CD4-positive, alpha-beta T cell (primary cell): ENCODE results near the gene RIOK1. TPM values are rescaled to one million over a fixed set of nuclear protein-coding genes. Genes with fewer than 3 reads are reported as not detected.

Experiments used
- ATAC-seq: fragments of 200-7000 bp; cut with Tn5 transposase; one replicate; pipeline ENCODE4 v1.10.0; 2022; ENCODE audit warnings: mild to moderate bottlenecking; ENCODE audit not compliant: poor library complexity
- CTCF ChIA-PET: fragments of 350-600 bp; sonication (Branson Sonifier 250); formaldehyde crosslinking; loops from one replicate; lab custom pipeline; 2021; ENCODE audit warnings: antibody characterized with exemption, inconsistent platforms; lab: Charles Lee
- POLR2A ChIA-PET: fragments of 350-600 bp; sonication (Branson Sonifier 250); formaldehyde crosslinking; loops from one replicate; lab custom pipeline; 2021; ENCODE audit warnings: antibody characterized with exemption, inconsistent platforms; lab: Charles Lee
- DNase-seq, 14 experiments: peaks; one replicate each; pipeline ENCODE4 v3.0.0-alpha.2; 2013 to 2020; ENCODE audit warnings: mixed read lengths in 2 of 14
- H3K27ac ChIP-seq, 2 donors: one replicate each; pipeline versions ENCODE4 v1.5.1 to v1.7.0; 2013; ENCODE audit warnings: low read length in 2 of 2, low read depth in 1 of 2, mild to moderate bottlenecking in 1 of 2
- H3K27me3 ChIP-seq, 2 experiments: 1 replicate in 1 of 2; 2 replicates in 1 of 2; pipeline versions ENCODE4 v1.6.1 to v1.7.0; 2013; ENCODE audit warnings: low read length in 2 of 2, control low read depth in 1 of 2, mild to moderate bottlenecking in 1 of 2, moderate library complexity in 1 of 2; ENCODE audit not compliant: insufficient read depth in 2 of 2, control insufficient read depth in 1 of 2
- H3K36me3 ChIP-seq: one replicate; pipeline ENCODE4 v1.6.1; 2013; ENCODE audit warnings: low read length, control low read depth; ENCODE audit not compliant: insufficient read depth
- H3K4me1 ChIP-seq: one replicate; pipeline ENCODE4 v1.6.1; 2013; ENCODE audit warnings: low read length, control low read depth; ENCODE audit not compliant: insufficient read depth
- H3K4me3 ChIP-seq: one replicate; pipeline ENCODE4 v1.5.1; 2013; ENCODE audit warnings: mild to moderate bottlenecking, low read length, moderate library complexity
- H3K9me3 ChIP-seq, 2 experiments: 1 replicate in 1 of 2; 2 replicates in 1 of 2; pipeline versions ENCODE4 v1.6.1 to v1.7.0; 2013; ENCODE audit warnings: low read length in 2 of 2, mild to moderate bottlenecking in 2 of 2, control low read depth in 1 of 2, moderate library complexity in 1 of 2; ENCODE audit not compliant: control insufficient read depth in 1 of 2, insufficient read depth in 1 of 2
- H3K27ac Mint-ChIP-seq: one replicate; pipeline ENCODE4 v1.8.0; 2020; ENCODE audit warnings: mixed read lengths
- H3K27me3 Mint-ChIP-seq: one replicate; pipeline ENCODE4 v1.8.0; 2021; ENCODE audit warnings: mixed read lengths
- H3K36me3 Mint-ChIP-seq: one replicate; pipeline ENCODE4 v1.8.0; 2021; ENCODE audit warnings: low read depth, mixed read lengths
- H3K4me1 Mint-ChIP-seq: one replicate; pipeline ENCODE4 v1.8.0; 2021; ENCODE audit warnings: low read depth, mixed read lengths
- H3K4me3 Mint-ChIP-seq: one replicate; pipeline ENCODE4 v1.8.0; 2020; ENCODE audit warnings: mild to moderate bottlenecking, mixed read lengths
- H3K9me3 Mint-ChIP-seq: one replicate; pipeline ENCODE4 v1.8.0; 2020; ENCODE audit warnings: mixed read lengths
- CTCF ChIP-seq: fragments of 200-600 bp; IDR thresholded peaks from one replicate; pipeline ENCODE4 v1.8.0; 2022; ENCODE audit warnings: antibody characterized with exemption, mild to moderate bottlenecking
- intact Hi-C, 2 experiments: fragments of 100-400 bp; cut with DNase I in 1 of 2; cut with micrococcal nuclease in 1 of 2; formaldehyde crosslinking; loops; one replicate each; pipeline versions ENCODE4 v1.15.1 to v1.9.0; 2023 to 2025; cut with DNase I, micrococcal nuclease
- total RNA-seq, 174 experiments: library from RNA in 2 of 174; stranded (reverse) in 2 of 174; gene quantifications; one replicate each; pipeline ENCODE4 v1.2.3 and lab custom pipeline; 2021 to 2026

RIOK1 gene
- total RNA-seq, 2 experiments from 2014 or later: 25.5 to 28.1 TPM

GRCh38 chr6:7411328-7411727, 21.7 kb downstream of the RIOK1 start:
- no peak overlapping the region for H3K27ac ChIP-seq
- peaks cover 83% of the 10 kb centered on the region for H3K36me3 ChIP-seq
- Mint-ChIP-seq H3K9me3 (no peaks in the 10 kb centered on the region), H3K4me1 (no peaks in the 10 kb centered on the region), H3K27ac (no peak overlapping the region), H3K4me3 (no peak overlapping the region), H3K36me3 (peaks cover 90% of the 10 kb centered on the region), H3K27me3 (no peaks in the 10 kb centered on the region)
- no peak for TF ChIP-seq CTCF
- DNase-seq: no peak
- ChIA-PET CTCF (interaction anchor here (1.2 kb wide), 1 partner anchor 11 kb away, joined by 3 read pairs; no protein-coding TSS in a partner anchor), POLR2A (no interaction called here)
- H3K9me3 ChIP-seq: no peaks in the 10 kb centered on the region
- no peaks in the 10 kb centered on the region for H3K4me1 ChIP-seq
- no peaks in the 10 kb centered on the region for H3K27me3 ChIP-seq
- no peak overlapping the region for H3K4me3 ChIP-seq
- no peak for ATAC-seq
- intact Hi-C loops: no loop called here

GRCh38 chr6:7413151-7413823, 23.7 kb downstream of the RIOK1 start:
- H3K4me1 Mint-ChIP-seq: no peaks in the 10 kb centered on the region
- intact Hi-C loops: no loop called here
- H3K4me1 ChIP-seq: no peaks in the 10 kb centered on the region
- POLR2A ChIA-PET: no interaction called here
- DNase-seq (no peak), ATAC-seq (no peak)
- H3K27ac ChIP-seq: no peak overlapping the region
- H3K27ac Mint-ChIP-seq: no peak overlapping the region
- H3K36me3 Mint-ChIP-seq: peaks cover 90% of the 10 kb centered on the region
- CTCF ChIA-PET: no interaction called here
- no peak overlapping the region for H3K4me3 ChIP-seq
- no peaks in the 10 kb centered on the region for H3K27me3 Mint-ChIP-seq
- H3K27me3 ChIP-seq: no peaks in the 10 kb centered on the region
- no peak for TF ChIP-seq CTCF
- H3K4me3 Mint-ChIP-seq: no peak overlapping the region
- H3K36me3 ChIP-seq: peaks cover 83% of the 10 kb centered on the region
- no peaks in the 10 kb centered on the region for H3K9me3 Mint-ChIP-seq
- H3K9me3 ChIP-seq: no peaks in the 10 kb centered on the region

- Histone ChIP-seq H3K9me3 (no peaks in the 10 kb centered on the region), H3K27me3 (no peaks in the 10 kb centered on the region), H3K27ac (no peak overlapping the region), H3K4me1 (no peaks in the 10 kb centered on the region), H3K4me3 (no peak overlapping the region), H3K36me3 (peaks cover 77% of the 10 kb centered on the region)
- TF ChIP-seq CTCF: no peak
- ATAC-seq (no peak), DNase-seq (no peak)
- H3K27me3 Mint-ChIP-seq: no peaks in the 10 kb centered on the region
- H3K9me3 Mint-ChIP-seq: no peaks in the 10 kb centered on the region
- intact Hi-C loops: no loop called here
- H3K4me3 Mint-ChIP-seq: no peak overlapping the region
- ChIA-PET CTCF (no interaction called here), POLR2A (no interaction called here)
- no peaks in the 10 kb centered on the region for H3K4me1 Mint-ChIP-seq
- no peak overlapping the region for H3K27ac Mint-ChIP-seq
- H3K36me3 Mint-ChIP-seq: peaks cover 93% of the 10 kb centered on the region
Observed at GRCh38 chr6:7414811-7415210, 25.2 kb downstream of the RIOK1 start.
